ENCODE measurements around the gene CAPN11.
A peak's percentile ranks its signal among the peaks of the same experiment; 100 is the strongest.
"Not testable (repeated sequence)": the region's sequence is repeated elsewhere in the genome, so short reads cannot be mapped to it uniquely, and the experiment has no call there.

The CAPN11 gene

GRCh38 chr6:44157152-44157521 lies 1.5 kb upstream of the CAPN11 start:
- DNase-seq, result peak; percentile 51

- no peak for DNase-seq
Observed at GRCh38 chr6:44161997-44162338, 3.3 kb downstream of the CAPN11 start.

GRCh38 chr6:44162876-44163625 lies 4.4 kb downstream of the CAPN11 start:
- no peak for DNase-seq

GRCh38 chr6:44166116-44166515 lies 7.5 kb downstream of the CAPN11 start:
- DNase-seq, result no peak

- peak; percentile 63 for DNase-seq
Observed at GRCh38 chr6:44166591-44167184, 8.1 kb downstream of the CAPN11 start.

- no peak for DNase-seq
Observed at GRCh38 chr6:44167567-44167966, 8.9 kb downstream of the CAPN11 start.

GRCh38 chr6:44169154-44169553 lies 10.5 kb downstream of the CAPN11 start:
- no peak for DNase-seq

- DNase-seq, result peak; percentile 42
Observed at GRCh38 chr6:44169886-44170570, 11.4 kb downstream of the CAPN11 start.

GRCh38 chr6:44171899-44172546 lies 13.4 kb downstream of the CAPN11 start:
- no peak for DNase-seq

GRCh38 chr6:44172731-44173500 lies 14.3 kb downstream of the CAPN11 start:
- peak; percentile 89 for DNase-seq

- DNase-seq, result no peak
Observed at GRCh38 chr6:44176130-44176761, 17.6 kb downstream of the CAPN11 start.

- peak; percentile 72 for DNase-seq
Observed at GRCh38 chr6:44176762-44177509, 18.3 kb downstream of the CAPN11 start.

- no peak for DNase-seq
Observed at GRCh38 chr6:44177691-44178423, 19.2 kb downstream of the CAPN11 start.

- no peak for DNase-seq
Observed at GRCh38 chr6:44178424-44179071, 19.9 kb downstream of the CAPN11 start.

GRCh38 chr6:44179072-44179536 lies 20.5 kb downstream of the CAPN11 start:
- no peak for DNase-seq

GRCh38 chr6:44179648-44180047 lies 21.0 kb downstream of the CAPN11 start:
- DNase-seq, result no peak

GRCh38 chr6:44180406-44180805 lies 21.8 kb downstream of the CAPN11 start:
- no peak for DNase-seq

- DNase-seq, result no peak
Observed at GRCh38 chr6:44180886-44181285, 22.3 kb downstream of the CAPN11 start.

- not testable (repeated sequence) for DNase-seq
Observed at GRCh38 chr6:44181784-44182183, 23.2 kb downstream of the CAPN11 start.

GRCh38 chr6:44182911-44183390 lies 24.3 kb downstream of the CAPN11 start:
- DNase-seq, result no peak

Data from hematopoietic multipotent progenitor cell treated with erythropoietin and hydrocortisone succinate and interleukin-3 and kit ligand, for 4 days (in vitro differentiated cells).